ENCODE data around the gene PUM1. TPM values are rescaled to one million over a fixed set of nuclear protein-coding genes. Genes with fewer than 3 reads are reported as not detected.

The PUM1 gene
- total RNA-seq, 2 donors from 2014 or later, result 70.4 to 97.9 TPM

- no peak for ATAC-seq (ENCODE audit: insufficient number of reproducible peaks, low FRiP score, low read depth)
- peaks cover under 1% of the 10 kb centered on the region for H3K36me3 ChIP-seq
- H3K27me3 ChIP-seq (replicated peaks; ENCODE audit: insufficient read depth), result no peaks in the 10 kb centered on the region
- no peak overlapping the region for H3K4me3 ChIP-seq
- no peak for DNase-seq (ENCODE audit: low spot score)
- no peak for TF ChIP-seq CTCF (IDR thresholded peaks at IDR 0.05)
- no peaks in the 10 kb centered on the region for H3K9me3 ChIP-seq
- no peak overlapping the region for H3K27ac ChIP-seq
- no peaks in the 10 kb centered on the region for H3K4me1 ChIP-seq (ENCODE audit: control insufficient read depth in 1 of 2, low read depth in 2 of 2)
Observed at GRCh38 chr1:30928789-30929134, 136.8 kb downstream of the PUM1 start.

- Histone ChIP-seq H3K36me3 (no peaks in the 10 kb centered on the region), H3K4me3 (no peak overlapping the region), H3K27ac (no peak overlapping the region), H3K9me3 (no peaks in the 10 kb centered on the region), H3K4me1 (ENCODE audit: control insufficient read depth in 1 of 2, low read depth in 2 of 2) (no peaks in the 10 kb centered on the region), H3K27me3 (replicated peaks; ENCODE audit: insufficient read depth) (no peaks in the 10 kb centered on the region)
- DNase-seq (ENCODE audit: low spot score) (no peak), ATAC-seq (ENCODE audit: insufficient number of reproducible peaks, low FRiP score, low read depth) (no peak)
- TF ChIP-seq CTCF (IDR thresholded peaks at IDR 0.05), result no peak
Observed at GRCh38 chr1:30928171-30928570, 137.3 kb downstream of the PUM1 start.

GRCh38 chr1:30927448-30927847, 138.1 kb downstream of the PUM1 start:
- no peak overlapping the region for H3K4me3 ChIP-seq
- ATAC-seq (ENCODE audit: insufficient number of reproducible peaks, low FRiP score, low read depth), result no peak
- no peaks in the 10 kb centered on the region for H3K36me3 ChIP-seq
- no peak overlapping the region for H3K27ac ChIP-seq
- no peak for TF ChIP-seq CTCF (IDR thresholded peaks at IDR 0.05)
- H3K4me1 ChIP-seq (ENCODE audit: control insufficient read depth in 1 of 2, low read depth in 2 of 2), result no peaks in the 10 kb centered on the region
- no peaks in the 10 kb centered on the region for H3K27me3 ChIP-seq (replicated peaks; ENCODE audit: insufficient read depth)
- DNase-seq (ENCODE audit: low spot score), result no peak
- H3K9me3 ChIP-seq, result no peaks in the 10 kb centered on the region

GRCh38 chr1:30923597-30923996, 141.9 kb downstream of the PUM1 start:
- Histone ChIP-seq H3K36me3 (no peaks in the 10 kb centered on the region), H3K27ac (no peak overlapping the region), H3K4me3 (no peak overlapping the region), H3K27me3 (replicated peaks; ENCODE audit: insufficient read depth) (no peaks in the 10 kb centered on the region), H3K9me3 (no peaks in the 10 kb centered on the region), H3K4me1 (ENCODE audit: control insufficient read depth in 1 of 2, low read depth in 2 of 2) (no peaks in the 10 kb centered on the region)
- no peak for TF ChIP-seq CTCF (IDR thresholded peaks at IDR 0.05)
- ATAC-seq (ENCODE audit: insufficient number of reproducible peaks, low FRiP score, low read depth) (no peak), DNase-seq (ENCODE audit: low spot score) (no peak)

GRCh38 chr1:30920827-30921226, 144.7 kb downstream of the PUM1 start:
- no peaks in the 10 kb centered on the region for H3K36me3 ChIP-seq
- H3K9me3 ChIP-seq, result no peaks in the 10 kb centered on the region
- no peaks in the 10 kb centered on the region for H3K4me1 ChIP-seq (ENCODE audit: control insufficient read depth in 1 of 2, low read depth in 2 of 2)
- H3K4me3 ChIP-seq, result no peak overlapping the region
- ATAC-seq (ENCODE audit: insufficient number of reproducible peaks, low FRiP score, low read depth) (no peak), DNase-seq (ENCODE audit: low spot score) (no peak)
- H3K27me3 ChIP-seq (replicated peaks; ENCODE audit: insufficient read depth), result no peaks in the 10 kb centered on the region
- TF ChIP-seq CTCF (IDR thresholded peaks at IDR 0.05), result no peak
- H3K27ac ChIP-seq, result no peak overlapping the region
